HG03064 (cell line): ENCODE data around the gene ZNF512B.
"Not testable (repeated sequence)": the region's sequence is repeated elsewhere in the genome, so short reads cannot be mapped to it uniquely, and the experiment has no call there.

Source experiments
- ATAC-seq: cut with Tn5 transposase; IDR thresholded peaks from one replicate; pipeline ENCODE4 v1.9.1; 2021; ENCODE audit warnings: low read depth; ENCODE audit not compliant: unreplicated experiment

Gene ZNF512B

GRCh38 chr20:63969838-63970713, at the start of gene ZNF512B:
TSS of gene ZNF512B (minus strand) at chr20:63969930. CDS start at chr20:63967950, 1,980 bp downstream.
- ATAC-seq, result no peak

- ATAC-seq, result no peak
Measured at GRCh38 chr20:64015635-64016034, 45.9 kb upstream of the ZNF512B start.

GRCh38 chr20:64012385-64013154, 42.8 kb upstream of the ZNF512B start:
- ATAC-seq, result not testable (repeated sequence)

GRCh38 chr20:64011366-64011779, 41.6 kb upstream of the ZNF512B start:
- ATAC-seq, result no peak

- ATAC-seq, result no peak
Measured at GRCh38 chr20:64010711-64011237, 41.0 kb upstream of the ZNF512B start.

- no peak for ATAC-seq
Measured at GRCh38 chr20:64009811-64010387, 40.2 kb upstream of the ZNF512B start.

GRCh38 chr20:64006902-64007301, 37.2 kb upstream of the ZNF512B start:
- no peak for ATAC-seq

- ATAC-seq, result no peak
Measured at GRCh38 chr20:64006490-64006889, 36.8 kb upstream of the ZNF512B start.

- no peak for ATAC-seq
Measured at GRCh38 chr20:64005394-64005793, 35.7 kb upstream of the ZNF512B start.

GRCh38 chr20:64003960-64004725, 34.4 kb upstream of the ZNF512B start:
- no peak for ATAC-seq

- ATAC-seq, result no peak
Measured at GRCh38 chr20:64001607-64002011, 31.9 kb upstream of the ZNF512B start.

- ATAC-seq, result no peak
Measured at GRCh38 chr20:64000906-64001305, 31.2 kb upstream of the ZNF512B start.

- ATAC-seq, result no peak
Measured at GRCh38 chr20:63982937-63983336, 13.2 kb upstream of the ZNF512B start.

GRCh38 chr20:63980806-63981728, 11.3 kb upstream of the ZNF512B start, which contains the start of gene PRPF6:
TSS of gene PRPF6 (plus strand) at chr20:63981132. CDS start at chr20:63981246, 114 bp downstream.
- peak; percentile 47 for ATAC-seq

GRCh38 chr20:63980317-63980805, 10.6 kb upstream of the ZNF512B start:
- peak; percentile 9 for ATAC-seq

- no peak for ATAC-seq
Measured at GRCh38 chr20:63979557-63980316, 10.0 kb upstream of the ZNF512B start, which contains the start of gene SAMD10. TSS of gene SAMD10 (minus strand) at chr20:63979642. CDS start at chr20:63979467, 175 bp downstream.

- no peak for ATAC-seq
Measured at GRCh38 chr20:63979229-63979556, 9.5 kb upstream of the ZNF512B start.
